Measurements from ENCODE around the gene FOXP1.

The FOXP1 gene

GRCh38 chr3:71468311-71469137, 115.0 kb downstream of the FOXP1 start:
- Histone ChIP-seq H3K27ac (ENCODE audit: insufficient read depth, low read depth, low read length, poor library complexity, severe bottlenecking) (no peak overlapping the region), H3K27me3 (ENCODE audit: control insufficient read depth, insufficient read depth, low read length, poor library complexity, severe bottlenecking) (no peaks in the 10 kb centered on the region), H3K9me3 (ENCODE audit: control insufficient read depth, low read length) (no peaks in the 10 kb centered on the region), H3K36me3 (ENCODE audit: control insufficient read depth, insufficient read depth, low read length) (no peaks in the 10 kb centered on the region), H3K4me1 (ENCODE audit: control insufficient read depth, insufficient read depth, low read length) (no peaks in the 10 kb centered on the region), H3K4me3 (ENCODE audit: insufficient read depth, low read depth, low read length) (no peak overlapping the region)
- WGBS, 2 experiments: 73% methylated on average over 12 of the region's 12 CpGs

- Histone ChIP-seq H3K27ac (ENCODE audit: insufficient read depth, low read depth, low read length, poor library complexity, severe bottlenecking) (no peak overlapping the region), H3K4me3 (ENCODE audit: insufficient read depth, low read depth, low read length) (no peak overlapping the region), H3K4me1 (ENCODE audit: control insufficient read depth, insufficient read depth, low read length) (no peaks in the 10 kb centered on the region), H3K27me3 (ENCODE audit: control insufficient read depth, insufficient read depth, low read length, poor library complexity, severe bottlenecking) (no peaks in the 10 kb centered on the region), H3K9me3 (ENCODE audit: control insufficient read depth, low read length) (no peaks in the 10 kb centered on the region), H3K36me3 (ENCODE audit: control insufficient read depth, insufficient read depth, low read length) (no peaks in the 10 kb centered on the region)
- WGBS, 2 experiments: 85 to 86% methylated on average over 10 of the region's 10 CpGs
These were observed 117.0 kb downstream of the FOXP1 start for GRCh38 chr3:71466483-71466882.

- Histone ChIP-seq H3K9me3 (ENCODE audit: control insufficient read depth, low read length) (no peaks in the 10 kb centered on the region), H3K27me3 (ENCODE audit: control insufficient read depth, insufficient read depth, low read length, poor library complexity, severe bottlenecking) (no peaks in the 10 kb centered on the region), H3K27ac (ENCODE audit: insufficient read depth, low read depth, low read length, poor library complexity, severe bottlenecking) (no peak overlapping the region), H3K4me1 (ENCODE audit: control insufficient read depth, insufficient read depth, low read length) (no peaks in the 10 kb centered on the region), H3K36me3 (ENCODE audit: control insufficient read depth, insufficient read depth, low read length) (no peaks in the 10 kb centered on the region), H3K4me3 (ENCODE audit: insufficient read depth, low read depth, low read length) (no peak overlapping the region)
- WGBS, 2 experiments: 90% methylated on average over 13 of the region's 13 CpGs
These were observed 118.0 kb downstream of the FOXP1 start for GRCh38 chr3:71465371-71466036.

- Histone ChIP-seq H3K27ac (ENCODE audit: insufficient read depth, low read depth, low read length, poor library complexity, severe bottlenecking) (no peak overlapping the region), H3K4me1 (ENCODE audit: control insufficient read depth, insufficient read depth, low read length) (no peaks in the 10 kb centered on the region), H3K9me3 (ENCODE audit: control insufficient read depth, low read length) (no peaks in the 10 kb centered on the region), H3K4me3 (ENCODE audit: insufficient read depth, low read depth, low read length) (no peak overlapping the region), H3K27me3 (ENCODE audit: control insufficient read depth, insufficient read depth, low read length, poor library complexity, severe bottlenecking) (no peaks in the 10 kb centered on the region), H3K36me3 (ENCODE audit: control insufficient read depth, insufficient read depth, low read length) (no peaks in the 10 kb centered on the region)
- 93 to 97% methylated on average over 2 of the region's 2 CpGs for WGBS, 2 experiments
These were observed 118.9 kb downstream of the FOXP1 start for GRCh38 chr3:71464613-71465012.

GRCh38 chr3:71463617-71464016, 119.9 kb downstream of the FOXP1 start:
- Histone ChIP-seq H3K27ac (ENCODE audit: insufficient read depth, low read depth, low read length, poor library complexity, severe bottlenecking) (no peak overlapping the region), H3K9me3 (ENCODE audit: control insufficient read depth, low read length) (no peaks in the 10 kb centered on the region), H3K4me3 (ENCODE audit: insufficient read depth, low read depth, low read length) (no peak overlapping the region), H3K4me1 (ENCODE audit: control insufficient read depth, insufficient read depth, low read length) (no peaks in the 10 kb centered on the region), H3K27me3 (ENCODE audit: control insufficient read depth, insufficient read depth, low read length, poor library complexity, severe bottlenecking) (no peaks in the 10 kb centered on the region), H3K36me3 (ENCODE audit: control insufficient read depth, insufficient read depth, low read length) (no peaks in the 10 kb centered on the region)
- WGBS, 2 experiments: 96 to 98% methylated on average over 3 of the region's 3 CpGs

- Histone ChIP-seq H3K4me3 (ENCODE audit: insufficient read depth, low read depth, low read length) (no peak overlapping the region), H3K4me1 (ENCODE audit: control insufficient read depth, insufficient read depth, low read length) (no peaks in the 10 kb centered on the region), H3K27me3 (ENCODE audit: control insufficient read depth, insufficient read depth, low read length, poor library complexity, severe bottlenecking) (no peaks in the 10 kb centered on the region), H3K27ac (ENCODE audit: insufficient read depth, low read depth, low read length, poor library complexity, severe bottlenecking) (no peak overlapping the region), H3K36me3 (ENCODE audit: control insufficient read depth, insufficient read depth, low read length) (no peaks in the 10 kb centered on the region), H3K9me3 (ENCODE audit: control insufficient read depth, low read length) (no peaks in the 10 kb centered on the region)
- WGBS, 2 experiments: 95 to 97% methylated on average over 7 of the region's 7 CpGs
These were observed 120.9 kb downstream of the FOXP1 start for GRCh38 chr3:71462586-71462985.

- 94% methylated on average over 8 to 9 of the region's 9 CpGs for WGBS, 2 experiments
- H3K4me1 ChIP-seq (ENCODE audit: control insufficient read depth, insufficient read depth, low read length): no peaks in the 10 kb centered on the region
- no peak overlapping the region for H3K27ac ChIP-seq (ENCODE audit: insufficient read depth, low read depth, low read length, poor library complexity, severe bottlenecking)
- H3K9me3 ChIP-seq (ENCODE audit: control insufficient read depth, low read length): no peaks in the 10 kb centered on the region
- no peak overlapping the region for H3K4me3 ChIP-seq (ENCODE audit: insufficient read depth, low read depth, low read length)
- H3K36me3 ChIP-seq (ENCODE audit: control insufficient read depth, insufficient read depth, low read length): no peaks in the 10 kb centered on the region
- H3K27me3 ChIP-seq (ENCODE audit: control insufficient read depth, insufficient read depth, low read length, poor library complexity, severe bottlenecking): no peaks in the 10 kb centered on the region
These were observed 121.6 kb downstream of the FOXP1 start for GRCh38 chr3:71461749-71462483.

GRCh38 chr3:71461114-71461513, 122.4 kb downstream of the FOXP1 start:
- Histone ChIP-seq H3K9me3 (ENCODE audit: control insufficient read depth, low read length) (no peaks in the 10 kb centered on the region), H3K4me1 (ENCODE audit: control insufficient read depth, insufficient read depth, low read length) (no peaks in the 10 kb centered on the region), H3K36me3 (ENCODE audit: control insufficient read depth, insufficient read depth, low read length) (no peaks in the 10 kb centered on the region), H3K4me3 (ENCODE audit: insufficient read depth, low read depth, low read length) (no peak overlapping the region), H3K27me3 (ENCODE audit: control insufficient read depth, insufficient read depth, low read length, poor library complexity, severe bottlenecking) (no peaks in the 10 kb centered on the region), H3K27ac (ENCODE audit: insufficient read depth, low read depth, low read length, poor library complexity, severe bottlenecking) (no peak overlapping the region)
- WGBS, 2 experiments: 95 to 96% methylated on average over 9 of the region's 9 CpGs

- Histone ChIP-seq H3K27ac (ENCODE audit: insufficient read depth, low read depth, low read length, poor library complexity, severe bottlenecking) (no peak overlapping the region), H3K9me3 (ENCODE audit: control insufficient read depth, low read length) (no peaks in the 10 kb centered on the region)
- 100% methylated on average over 1 of the region's 1 CpG; no CpG with 5 or more reads in 1 of the 2 experiments for WGBS, 2 experiments
These were observed 124.6 kb downstream of the FOXP1 start for GRCh38 chr3:71458895-71459294.

GRCh38 chr3:71456826-71457225, 126.7 kb downstream of the FOXP1 start:
- 78% methylated on average over 1 of the region's 1 CpG; no CpG with 5 or more reads in 1 of the 2 experiments for WGBS, 2 experiments
- Histone ChIP-seq H3K27me3 (ENCODE audit: control insufficient read depth, insufficient read depth, low read length, poor library complexity, severe bottlenecking) (no peaks in the 10 kb centered on the region), H3K4me1 (ENCODE audit: control insufficient read depth, insufficient read depth, low read length) (peaks cover 5% of the 10 kb centered on the region), H3K4me3 (ENCODE audit: insufficient read depth, low read depth, low read length) (no peak overlapping the region), H3K9me3 (ENCODE audit: control insufficient read depth, low read length) (no peaks in the 10 kb centered on the region), H3K36me3 (ENCODE audit: control insufficient read depth, insufficient read depth, low read length) (no peaks in the 10 kb centered on the region), H3K27ac (ENCODE audit: insufficient read depth, low read depth, low read length, poor library complexity, severe bottlenecking) (no peak overlapping the region)

More at GRCh38 chr3:71458895-71459294, 124.6 kb downstream of the FOXP1 start:
- H3K36me3 ChIP-seq (ENCODE audit: control insufficient read depth, insufficient read depth, low read length): no peaks in the 10 kb centered on the region
- H3K4me1 ChIP-seq (ENCODE audit: control insufficient read depth, insufficient read depth, low read length): no peaks in the 10 kb centered on the region
- no peaks in the 10 kb centered on the region for H3K27me3 ChIP-seq (ENCODE audit: control insufficient read depth, insufficient read depth, low read length, poor library complexity, severe bottlenecking)
- no peak overlapping the region for H3K4me3 ChIP-seq (ENCODE audit: insufficient read depth, low read depth, low read length)

All from ectodermal cell (in vitro differentiated cells).